Measurements from ENCODE around the gene PEF1.

- TF ChIP-seq CTCF (IDR thresholded peaks at IDR 0.05) (no peak), POLR2A (IDR thresholded peaks at IDR 0.05) (no peak)
These were observed 12.5 kb upstream of the PEF1 start for GRCh38 chr1:31657020-31657804.
